Neuron (in vitro differentiated cells): Measurements from ENCODE around the gene CCDC102B.

Experiments used
- H2AFZ ChIP-seq: one replicate; pipeline ENCODE4 v1.6.1; 2013; ENCODE audit warnings: low read depth, mild to moderate bottlenecking, inconsistent platforms, low read length, moderate library complexity
- H3K27me3 ChIP-seq: one replicate; pipeline ENCODE4 v1.6.1; 2013; ENCODE audit warnings: low read length; ENCODE audit not compliant: insufficient read depth
- H3K36me3 ChIP-seq: one replicate; pipeline ENCODE4 v1.6.1; 2013; ENCODE audit warnings: low read length; ENCODE audit not compliant: insufficient read depth
- H3K4me1 ChIP-seq: one replicate; pipeline ENCODE4 v1.6.1; 2013; ENCODE audit warnings: low read length; ENCODE audit not compliant: insufficient read depth
- H3K4me3 ChIP-seq: 2 replicates; pipeline ENCODE4 v1.5.1; 2013; ENCODE audit warnings: mild to moderate bottlenecking, low read length, moderate library complexity
- H3K9me3 ChIP-seq: one replicate; pipeline ENCODE4 v1.6.1; 2013; ENCODE audit warnings: low read length

Gene CCDC102B

GRCh38 chr18:69021211-69021805, 223.4 kb downstream of the CCDC102B start:
- Histone ChIP-seq H3K9me3 (no peaks in the 10 kb centered on the region), H2AFZ (no peak overlapping the region), H3K4me1 (no peaks in the 10 kb centered on the region), H3K27me3 (no peaks in the 10 kb centered on the region), H3K36me3 (no peaks in the 10 kb centered on the region), H3K4me3 (no peak overlapping the region)

- H3K9me3 ChIP-seq = no peaks in the 10 kb centered on the region
- no peaks in the 10 kb centered on the region for H3K4me1 ChIP-seq
- no peaks in the 10 kb centered on the region for H3K27me3 ChIP-seq
- no peak overlapping the region for H2AFZ ChIP-seq
- no peaks in the 10 kb centered on the region for H3K36me3 ChIP-seq
- H3K4me3 ChIP-seq = no peak overlapping the region
These were observed 224.5 kb downstream of the CCDC102B start for GRCh38 chr18:69022426-69022825.

- Histone ChIP-seq H3K4me3 (no peak overlapping the region), H2AFZ (no peak overlapping the region)
These were observed 233.7 kb downstream of the CCDC102B start for GRCh38 chr18:69031571-69031970.

GRCh38 chr18:69032009-69032408, 234.1 kb downstream of the CCDC102B start:
- H3K4me1 ChIP-seq = peaks cover 6% of the 10 kb centered on the region
- H3K4me3 ChIP-seq = no peak overlapping the region
- no peaks in the 10 kb centered on the region for H3K36me3 ChIP-seq
- no peaks in the 10 kb centered on the region for H3K27me3 ChIP-seq
- no peak overlapping the region for H2AFZ ChIP-seq
- H3K9me3 ChIP-seq = no peaks in the 10 kb centered on the region

More at GRCh38 chr18:69031571-69031970, 233.7 kb downstream of the CCDC102B start:
- H3K27me3 ChIP-seq = no peaks in the 10 kb centered on the region
- H3K36me3 ChIP-seq = no peaks in the 10 kb centered on the region
- H3K9me3 ChIP-seq = no peaks in the 10 kb centered on the region
- peaks cover 6% of the 10 kb centered on the region for H3K4me1 ChIP-seq

GRCh38 chr18:69035756-69036155, 237.9 kb downstream of the CCDC102B start:
- Histone ChIP-seq H3K4me1 (peaks cover 6% of the 10 kb centered on the region), H3K27me3 (no peaks in the 10 kb centered on the region), H3K9me3 (no peaks in the 10 kb centered on the region), H3K36me3 (no peaks in the 10 kb centered on the region), H3K4me3 (no peak overlapping the region), H2AFZ (no peak overlapping the region)

- Histone ChIP-seq H2AFZ (no peak overlapping the region), H3K36me3 (no peaks in the 10 kb centered on the region), H3K27me3 (no peaks in the 10 kb centered on the region), H3K9me3 (no peaks in the 10 kb centered on the region), H3K4me1 (peaks cover 2% of the 10 kb centered on the region), H3K4me3 (no peak overlapping the region)
These were observed 246.3 kb downstream of the CCDC102B start for GRCh38 chr18:69044215-69044614.

GRCh38 chr18:69064063-69064462, 266.2 kb downstream of the CCDC102B start:
- no peaks in the 10 kb centered on the region for H3K9me3 ChIP-seq
- no peaks in the 10 kb centered on the region for H3K27me3 ChIP-seq
- no peaks in the 10 kb centered on the region for H3K36me3 ChIP-seq
- no peak overlapping the region for H2AFZ ChIP-seq
- H3K4me1 ChIP-seq = no peaks in the 10 kb centered on the region
- H3K4me3 ChIP-seq = no peak overlapping the region

- H3K27me3 ChIP-seq = no peaks in the 10 kb centered on the region
- no peak overlapping the region for H2AFZ ChIP-seq
- H3K9me3 ChIP-seq = no peaks in the 10 kb centered on the region
- H3K4me3 ChIP-seq = no peak overlapping the region
- no peaks in the 10 kb centered on the region for H3K4me1 ChIP-seq
- no peaks in the 10 kb centered on the region for H3K36me3 ChIP-seq
These were observed 269.2 kb downstream of the CCDC102B start for GRCh38 chr18:69067048-69067447.

- Histone ChIP-seq H3K9me3 (no peaks in the 10 kb centered on the region), H3K36me3 (no peaks in the 10 kb centered on the region), H3K27me3 (no peaks in the 10 kb centered on the region), H3K4me1 (no peaks in the 10 kb centered on the region), H2AFZ (no peak overlapping the region), H3K4me3 (no peak overlapping the region)
These were observed 273.8 kb downstream of the CCDC102B start for GRCh38 chr18:69071680-69072079.

GRCh38 chr18:69081846-69082245, 284.0 kb downstream of the CCDC102B start:
- H3K9me3 ChIP-seq = no peaks in the 10 kb centered on the region
- H3K4me3 ChIP-seq = no peak overlapping the region
- H2AFZ ChIP-seq = no peak overlapping the region
- no peaks in the 10 kb centered on the region for H3K36me3 ChIP-seq
- H3K4me1 ChIP-seq = no peaks in the 10 kb centered on the region
- H3K27me3 ChIP-seq = no peaks in the 10 kb centered on the region

- no peaks in the 10 kb centered on the region for H3K27me3 ChIP-seq
- no peak overlapping the region for H2AFZ ChIP-seq
- H3K36me3 ChIP-seq = no peaks in the 10 kb centered on the region
- H3K4me1 ChIP-seq = no peaks in the 10 kb centered on the region
- no peak overlapping the region for H3K4me3 ChIP-seq
- H3K9me3 ChIP-seq = no peaks in the 10 kb centered on the region
These were observed 284.6 kb downstream of the CCDC102B start for GRCh38 chr18:69082499-69082898.

GRCh38 chr18:69085951-69086350, 288.1 kb downstream of the CCDC102B start:
- Histone ChIP-seq H3K36me3 (no peaks in the 10 kb centered on the region), H2AFZ (no peak overlapping the region), H3K4me1 (no peaks in the 10 kb centered on the region)

GRCh38 chr18:69088973-69089372, 291.1 kb downstream of the CCDC102B start:
- Histone ChIP-seq H3K36me3 (no peaks in the 10 kb centered on the region), H3K27me3 (no peaks in the 10 kb centered on the region), H3K4me1 (no peaks in the 10 kb centered on the region), H2AFZ (no peak overlapping the region), H3K4me3 (no peak overlapping the region), H3K9me3 (no peaks in the 10 kb centered on the region)

More at GRCh38 chr18:69085951-69086350, 288.1 kb downstream of the CCDC102B start:
- Histone ChIP-seq H3K4me3 (no peak overlapping the region), H3K9me3 (no peaks in the 10 kb centered on the region), H3K27me3 (no peaks in the 10 kb centered on the region)

GRCh38 chr18:69097349-69097748, 299.5 kb downstream of the CCDC102B start:
- H2AFZ ChIP-seq = no peak overlapping the region
- no peaks in the 10 kb centered on the region for H3K36me3 ChIP-seq
- H3K4me3 ChIP-seq = no peak overlapping the region
- no peaks in the 10 kb centered on the region for H3K9me3 ChIP-seq
- H3K4me1 ChIP-seq = no peaks in the 10 kb centered on the region
- no peaks in the 10 kb centered on the region for H3K27me3 ChIP-seq
